Globus pallidus (tissue), 1 donor: ENCODE results near the gene ADARB1.

ENCODE experiments used
- DNase-seq: peaks from one replicate; pipeline ENCODE4 v3.0.0-alpha.2; 2015; ENCODE audit warnings: low spot score

The ADARB1 gene

DNA sequence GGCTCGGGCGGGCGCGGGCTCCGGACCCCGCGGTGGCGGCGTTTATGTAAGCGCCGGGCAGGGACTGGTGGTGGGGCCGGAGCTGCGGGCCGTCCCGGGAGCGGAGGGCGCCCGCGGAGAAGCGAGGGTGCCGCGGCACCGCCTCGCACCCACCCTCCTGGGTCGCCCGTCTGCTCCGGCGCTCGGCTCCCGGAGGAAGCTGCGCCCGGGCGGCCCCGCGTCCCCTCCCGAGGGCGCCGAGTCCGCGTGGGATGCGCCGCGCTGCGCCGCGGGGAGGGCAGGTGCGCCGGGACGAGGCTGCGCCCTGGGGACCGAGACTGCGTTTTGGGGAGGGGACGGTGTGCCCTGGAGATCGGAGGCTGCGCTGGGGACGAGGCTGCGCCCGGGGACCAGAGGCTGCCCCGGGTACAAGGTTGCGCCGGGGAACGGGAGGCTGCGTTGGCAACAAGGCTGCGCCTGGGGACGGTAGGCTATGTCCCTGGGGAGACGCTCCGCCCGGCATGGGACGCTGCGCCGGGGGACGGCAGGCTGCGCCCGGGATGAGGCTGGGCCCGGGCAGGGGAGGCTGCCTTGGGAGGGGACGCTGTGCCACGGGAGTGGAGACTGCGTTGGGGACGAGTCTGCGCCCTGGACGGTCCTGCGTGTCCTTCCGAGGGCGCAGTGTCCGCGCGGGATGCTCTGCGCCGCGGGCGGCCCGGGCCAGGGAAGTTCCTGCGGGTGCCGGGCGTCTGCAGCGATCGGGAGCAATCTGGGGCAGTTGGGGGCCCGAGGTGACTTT lies 627 bp downstream of the ADARB1 start:
- no peak for DNase-seq

DNA sequence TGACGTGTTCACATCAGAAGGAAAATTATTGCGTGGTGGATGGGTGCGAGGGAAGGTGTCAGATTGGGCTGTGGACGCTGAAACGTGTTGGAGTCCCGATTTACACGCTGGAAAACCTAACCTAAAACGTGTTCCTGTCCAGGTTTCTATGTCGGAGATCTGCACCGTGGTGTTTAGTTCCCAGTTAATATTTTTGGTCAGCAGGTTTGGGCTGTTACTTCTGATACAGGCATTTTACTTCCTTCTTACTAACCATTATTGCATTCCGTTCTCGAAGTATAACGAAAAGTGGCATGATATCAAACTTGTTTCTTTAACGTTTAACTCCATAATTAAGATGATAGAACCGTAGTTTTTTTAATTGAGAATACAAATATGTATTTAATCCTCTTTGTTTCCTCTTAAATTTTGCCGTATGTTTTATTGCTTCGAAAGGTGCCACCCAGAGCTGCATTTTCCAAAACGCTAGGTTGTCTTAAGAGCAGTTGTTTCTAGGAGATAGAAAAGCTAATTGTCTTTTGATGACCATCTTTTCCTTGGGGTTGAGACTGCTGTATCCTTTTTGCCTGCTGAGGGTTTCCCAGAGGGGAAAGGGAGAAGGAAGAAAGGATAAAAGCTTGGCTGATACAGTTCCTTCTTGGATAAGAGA lies 1.3 kb downstream of the ADARB1 start:
- no peak for DNase-seq

DNA sequence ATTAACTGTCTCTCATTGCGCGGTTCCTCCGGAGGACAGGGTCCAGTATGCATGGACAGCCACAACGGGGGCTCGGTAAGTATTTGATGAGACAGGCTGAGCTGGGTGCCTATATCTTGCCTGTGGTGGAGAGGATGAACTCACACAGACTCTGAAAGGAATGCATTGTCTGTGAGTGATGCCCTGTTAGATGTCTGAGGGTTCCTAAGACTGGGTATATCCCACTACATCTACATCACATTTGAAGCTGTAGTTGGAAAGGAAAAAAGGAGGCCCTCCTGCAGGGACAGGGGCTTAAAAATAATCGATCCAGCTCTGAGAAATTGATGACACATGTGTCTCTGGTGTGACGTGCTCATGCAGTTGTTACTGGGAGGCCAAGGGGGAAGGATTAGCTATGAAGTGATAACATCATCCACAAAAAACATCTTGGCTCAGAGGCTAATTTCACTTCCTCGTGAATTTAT lies 1.9 kb downstream of the ADARB1 start:
- no peak for DNase-seq

DNA sequence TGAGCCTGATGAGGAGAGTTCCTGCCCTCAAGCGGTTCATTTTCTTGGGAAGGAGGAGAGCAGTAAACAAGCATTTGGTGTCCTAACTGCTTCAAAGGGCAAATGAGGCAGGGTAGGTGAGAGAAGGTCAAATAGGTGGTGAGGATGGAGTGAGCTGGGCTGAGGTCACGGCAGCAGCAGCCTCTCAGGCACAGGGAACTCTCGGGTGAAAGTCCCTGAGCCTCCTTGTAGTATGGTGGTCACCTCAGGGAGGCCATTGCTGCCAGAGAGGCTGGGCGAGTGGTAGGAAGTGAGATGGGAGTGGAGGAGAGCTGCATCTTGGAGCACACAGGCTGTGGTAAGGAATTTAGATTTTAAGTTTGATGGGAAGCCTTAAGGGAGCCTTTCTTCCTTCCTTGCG lies 4.0 kb downstream of the ADARB1 start:
- no peak for DNase-seq

DNA sequence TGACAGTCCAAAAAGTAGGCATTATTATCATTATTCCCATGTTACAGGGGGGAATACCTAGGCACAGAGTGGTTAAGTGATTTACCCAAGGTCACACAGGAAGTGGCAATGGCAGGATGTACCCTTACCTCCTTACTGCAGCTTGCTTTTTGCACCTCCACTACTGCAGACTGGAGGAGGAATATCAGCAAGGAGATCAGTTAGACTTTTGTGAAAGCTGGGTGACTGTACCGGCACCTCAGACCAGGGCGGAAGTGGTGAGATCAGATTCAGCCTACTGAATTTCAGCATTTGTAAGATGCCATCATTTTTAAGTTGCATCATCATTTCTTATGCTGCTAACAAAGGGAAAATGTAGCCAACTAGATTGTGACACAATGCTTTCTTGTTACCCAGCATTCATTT lies 4.5 kb downstream of the ADARB1 start:
- no peak for DNase-seq

DNA sequence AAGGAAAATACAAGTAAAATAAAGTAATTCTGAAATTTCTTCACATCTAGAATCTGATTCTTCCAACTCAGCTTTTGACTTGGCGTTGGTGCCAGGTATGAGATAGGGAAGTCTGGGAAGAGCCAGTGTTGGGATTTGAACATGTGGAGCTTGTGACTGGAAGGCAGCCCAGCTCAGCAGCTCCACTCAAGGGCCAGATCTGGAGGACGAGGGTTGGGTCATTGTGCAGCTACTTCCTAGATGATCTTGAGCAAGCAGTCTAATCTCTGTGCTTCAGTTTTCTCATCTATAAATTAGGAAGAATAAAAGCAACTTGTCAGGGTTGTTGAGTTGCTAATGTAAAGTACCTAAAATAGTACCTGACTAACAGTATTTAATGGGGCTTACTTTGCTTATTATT lies 5.0 kb downstream of the ADARB1 start:
- no peak for DNase-seq

DNA sequence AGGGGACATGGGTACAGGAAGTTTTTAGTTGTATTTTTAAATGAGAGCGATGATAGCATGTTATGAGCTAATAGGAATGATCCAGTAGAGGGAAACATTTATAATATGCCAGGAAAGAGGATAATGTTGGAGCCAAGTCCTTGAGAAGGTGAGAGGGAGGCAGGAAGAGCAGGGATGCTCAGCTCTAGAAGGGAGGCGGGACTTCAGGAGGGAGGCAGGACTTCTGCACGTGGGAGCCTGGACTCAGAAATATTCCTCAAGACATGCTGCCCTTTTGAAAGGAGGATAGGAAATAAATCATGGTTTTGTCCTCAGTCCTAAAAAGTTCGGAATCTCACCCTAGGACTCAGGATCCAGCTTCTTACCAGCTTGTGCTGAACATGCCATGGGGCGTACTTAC lies 5.9 kb downstream of the ADARB1 start:
- no peak for DNase-seq

DNA sequence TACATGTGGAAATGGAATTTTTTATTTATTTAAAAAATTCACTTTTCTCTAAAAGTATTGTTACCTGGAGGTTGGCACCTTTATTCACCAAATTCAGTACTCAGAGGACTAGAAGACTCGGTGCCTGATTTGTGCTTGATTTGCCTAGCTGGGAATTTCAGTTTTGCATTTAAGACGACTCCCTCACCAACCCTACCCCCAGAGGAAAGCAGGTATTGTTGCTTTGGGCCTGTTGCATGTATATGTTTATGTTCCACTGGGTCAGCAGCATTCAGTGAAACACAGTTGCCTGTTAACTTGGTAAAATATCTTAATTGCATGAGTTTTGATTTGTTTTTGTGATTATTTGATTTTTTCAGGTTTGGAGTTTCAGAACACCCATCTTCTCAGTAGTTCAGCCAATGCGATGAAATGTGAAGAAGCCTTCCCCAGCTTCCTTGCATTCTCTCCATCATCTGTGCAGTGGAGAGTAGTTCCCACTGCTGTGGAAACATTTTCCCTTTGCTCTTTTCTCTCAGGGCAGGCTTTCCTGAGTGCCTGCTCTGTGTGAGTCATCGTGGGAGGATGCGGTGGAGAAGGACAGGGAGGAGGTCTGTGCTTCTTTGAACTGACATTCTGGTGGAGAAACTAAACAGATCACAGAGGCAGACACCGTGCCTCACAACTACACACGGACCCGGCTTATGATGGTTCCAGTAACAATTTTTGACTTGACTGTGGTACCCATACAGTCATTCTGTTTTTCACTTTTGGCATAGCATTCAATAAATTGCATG lies 6.4 kb downstream of the ADARB1 start:
- DNase-seq: no peak

DNA sequence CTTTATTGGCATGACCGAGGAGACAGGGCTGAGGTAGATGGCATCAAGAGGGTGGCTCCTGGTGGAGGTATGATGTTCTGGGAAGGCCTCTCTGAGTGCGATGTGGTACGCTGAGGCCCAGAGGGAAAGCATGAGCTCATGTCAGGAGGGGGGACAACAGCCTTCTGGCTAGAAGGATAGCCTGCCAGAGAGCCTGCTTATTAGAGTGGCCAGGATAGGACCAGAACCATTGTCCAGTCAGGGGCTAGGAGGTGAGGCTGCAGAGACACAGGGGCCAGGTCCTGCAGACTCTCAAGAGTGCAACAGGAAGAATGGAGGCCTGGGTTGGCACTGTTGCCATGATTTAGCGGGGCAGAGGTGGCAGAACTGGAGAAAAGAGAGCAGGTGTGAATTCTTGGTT lies 7.3 kb downstream of the ADARB1 start:
- no peak for DNase-seq

DNA sequence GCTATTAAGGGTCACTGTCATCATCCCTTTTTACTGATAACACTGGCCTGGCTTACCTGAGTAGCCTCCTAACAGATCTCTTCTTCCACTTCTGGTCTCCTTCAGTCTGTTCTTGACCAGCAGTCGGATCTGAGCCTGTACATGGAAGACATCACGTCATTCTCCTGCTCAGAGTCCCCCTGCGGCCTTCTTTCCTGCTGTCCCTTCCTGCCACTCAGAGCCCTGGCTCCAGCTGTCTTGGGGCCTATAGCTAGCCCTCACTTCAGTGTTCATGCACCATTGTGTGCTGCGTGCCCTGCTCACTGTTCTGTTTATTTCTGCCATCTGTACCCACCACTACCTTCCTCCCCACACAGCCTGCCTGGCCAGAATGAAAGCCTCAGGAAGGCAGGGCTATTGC lies 8.4 kb downstream of the ADARB1 start:
- no peak for DNase-seq

DNA sequence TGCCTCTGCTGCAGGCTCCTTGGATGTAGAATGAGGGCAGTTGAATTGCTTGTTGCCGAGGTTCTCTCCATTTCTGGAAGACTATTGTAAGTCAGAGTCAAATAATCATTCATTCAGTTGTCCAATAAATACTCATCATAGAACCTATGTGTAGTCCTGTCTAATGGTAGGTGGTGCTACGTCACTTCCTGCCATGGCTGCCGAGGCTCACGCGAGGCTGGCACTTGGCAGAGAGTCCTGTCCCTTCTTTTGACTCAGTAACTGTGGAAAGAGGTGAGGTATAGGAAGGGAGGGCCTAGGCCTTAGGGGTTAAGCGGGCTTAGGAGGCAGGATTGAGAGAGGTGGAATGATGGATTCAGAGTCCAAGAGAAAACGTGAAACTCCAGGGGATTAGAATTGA lies 9.7 kb downstream of the ADARB1 start:
- DNase-seq: no peak

DNA sequence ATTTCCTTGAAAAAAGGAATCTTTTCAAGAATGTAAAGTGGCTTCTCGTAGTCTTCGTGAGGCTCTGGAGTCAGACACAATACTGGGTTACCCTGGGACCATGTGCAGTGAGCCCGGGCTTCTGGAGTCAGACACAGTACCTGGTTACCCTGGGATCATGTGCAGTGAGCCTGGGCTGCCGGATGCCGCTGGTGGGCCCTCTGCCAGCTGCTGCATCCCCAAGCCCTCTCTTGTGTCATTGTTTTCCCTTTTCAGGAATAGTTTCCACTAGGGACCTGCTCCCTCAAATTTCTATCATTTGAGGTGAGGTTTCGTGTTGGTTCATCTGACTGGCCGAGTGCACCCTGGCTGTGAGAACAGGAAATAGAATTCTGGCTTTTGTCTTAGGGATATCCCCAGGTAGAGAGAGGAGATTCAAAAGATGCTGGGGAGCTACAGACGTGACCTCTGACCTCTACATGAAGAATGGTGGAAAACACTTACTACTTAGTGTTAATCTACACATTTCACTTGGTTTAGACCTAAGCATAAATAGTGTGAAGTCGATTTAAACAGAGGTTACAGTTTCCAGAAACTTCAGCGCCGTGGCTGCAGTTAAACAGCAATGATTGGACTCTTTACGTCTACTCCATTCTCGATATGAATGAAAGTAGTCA lies 10.6 kb downstream of the ADARB1 start:
- DNase-seq: no peak

DNA sequence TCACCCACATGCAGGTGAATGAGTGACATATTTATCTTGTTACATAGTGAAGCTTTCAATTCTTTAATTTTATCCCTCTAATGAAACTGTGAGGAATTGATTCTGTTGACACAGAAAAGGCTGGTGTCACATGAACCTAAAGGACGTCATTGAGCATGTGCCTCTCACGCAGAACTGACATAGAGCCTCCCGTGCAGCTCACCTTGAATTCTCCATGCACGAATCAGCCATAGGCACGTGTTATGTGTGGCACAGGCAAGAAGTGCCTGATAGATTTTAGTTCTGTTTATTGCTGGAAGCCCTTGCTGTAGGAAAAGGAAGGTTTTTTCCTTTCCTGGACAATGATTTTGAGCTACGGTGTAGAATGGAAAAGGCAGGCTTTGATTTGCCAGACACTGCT lies 11.3 kb downstream of the ADARB1 start:
- no peak for DNase-seq

DNA sequence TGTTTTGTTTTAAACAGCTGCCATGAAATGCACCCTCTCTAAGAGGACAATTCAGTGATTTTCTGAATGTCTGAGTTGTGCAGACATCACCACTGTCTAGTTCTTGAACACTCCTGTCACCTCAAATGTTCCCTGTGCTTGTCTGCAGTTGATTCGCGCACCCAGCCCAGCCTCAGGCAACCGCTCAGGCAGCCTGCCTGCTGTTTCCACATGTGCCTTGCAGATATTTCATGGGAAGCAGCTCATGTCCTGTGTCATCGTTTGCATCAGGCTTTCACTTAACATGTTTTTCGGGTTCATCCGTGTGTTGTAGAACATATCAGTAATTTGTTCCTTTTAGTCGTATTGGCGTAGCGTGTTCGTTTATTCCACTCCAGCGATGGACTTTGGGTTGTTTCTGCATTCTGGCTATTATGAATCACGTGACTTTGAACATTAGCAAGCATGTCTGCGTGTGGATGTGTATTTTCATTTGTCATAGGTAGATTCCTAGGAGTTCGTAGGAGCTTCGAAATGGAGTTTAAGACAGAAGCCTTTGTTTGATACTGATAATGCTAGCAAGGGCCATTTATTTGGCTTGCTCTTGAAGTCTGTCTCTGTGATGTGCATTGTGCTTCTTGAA lies 12.1 kb downstream of the ADARB1 start:
- no peak for DNase-seq

DNA sequence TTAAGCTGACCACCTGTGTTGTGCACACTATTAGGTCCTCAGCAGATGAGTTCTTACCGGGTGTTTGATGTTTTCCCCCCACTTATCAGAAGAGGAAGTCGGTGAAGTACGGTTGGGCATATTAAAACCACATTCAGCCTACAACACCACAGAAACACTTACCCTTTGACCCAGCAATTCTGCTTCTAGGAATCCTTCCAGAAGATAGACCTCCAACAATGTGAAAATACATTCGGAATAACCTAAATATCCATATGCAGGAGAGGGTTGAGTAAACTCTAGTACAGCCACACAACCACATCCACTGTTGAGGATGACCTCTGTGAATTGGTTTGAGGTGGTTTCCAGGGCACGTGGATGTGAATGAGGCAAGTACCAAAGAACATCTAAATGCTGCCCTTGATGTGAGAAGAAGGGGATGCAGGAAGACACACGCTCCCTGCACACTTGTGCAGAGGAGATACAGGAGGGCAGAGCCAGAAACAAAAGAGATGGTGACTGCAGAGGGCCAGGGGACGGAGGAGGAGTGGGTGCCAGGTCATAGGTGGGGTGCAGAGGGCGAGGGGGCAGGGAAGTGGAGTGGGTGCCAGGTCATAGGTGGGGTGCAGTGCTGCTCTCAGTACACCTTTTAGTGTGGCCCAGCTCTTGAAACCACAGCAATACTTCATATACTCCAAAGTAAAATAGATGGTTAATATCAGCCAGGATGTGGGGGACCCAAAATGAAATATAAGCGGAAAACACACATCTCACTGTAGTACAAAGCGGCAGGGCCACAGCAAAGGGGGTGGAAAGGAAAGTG lies 12.8 kb downstream of the ADARB1 start:
- no peak for DNase-seq

DNA sequence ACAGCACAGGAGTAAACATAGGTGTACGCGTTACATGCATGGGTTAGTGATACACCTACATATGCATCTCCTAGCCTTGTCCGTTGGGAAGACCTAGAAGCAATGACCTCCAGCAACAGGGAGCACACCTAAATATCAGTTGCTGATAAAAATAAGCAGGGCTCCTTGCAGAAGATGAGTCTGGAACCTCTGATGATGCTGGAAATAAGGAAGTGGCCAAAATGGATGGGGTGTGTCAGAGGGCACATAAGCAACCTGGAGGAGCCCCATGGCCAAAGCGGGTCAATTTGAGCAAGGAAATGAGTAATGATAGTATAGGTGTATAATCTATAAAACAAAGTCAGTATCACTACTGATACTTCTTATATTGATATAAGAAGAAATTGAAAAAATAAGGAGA lies 13.7 kb downstream of the ADARB1 start:
- no peak for DNase-seq

DNA sequence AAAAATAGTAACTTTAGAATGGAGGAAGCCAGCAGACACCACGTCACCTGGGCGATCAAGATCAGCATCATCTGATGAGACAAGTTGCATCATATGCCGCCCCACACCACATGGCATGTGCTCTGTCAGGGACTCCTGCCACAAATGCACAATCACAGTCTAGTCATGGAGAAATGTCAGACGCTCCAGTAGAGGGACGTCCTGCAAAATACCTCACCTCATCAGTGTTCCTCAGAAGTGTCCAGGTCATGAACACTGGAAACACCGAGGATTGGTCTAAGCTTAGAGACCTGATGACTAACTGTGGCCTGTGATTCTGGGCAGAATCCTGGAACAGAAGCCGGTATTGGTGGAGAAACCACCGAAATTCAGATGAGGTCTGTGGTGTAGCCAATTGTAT lies 14.3 kb downstream of the ADARB1 start:
- DNase-seq: no peak

DNA sequence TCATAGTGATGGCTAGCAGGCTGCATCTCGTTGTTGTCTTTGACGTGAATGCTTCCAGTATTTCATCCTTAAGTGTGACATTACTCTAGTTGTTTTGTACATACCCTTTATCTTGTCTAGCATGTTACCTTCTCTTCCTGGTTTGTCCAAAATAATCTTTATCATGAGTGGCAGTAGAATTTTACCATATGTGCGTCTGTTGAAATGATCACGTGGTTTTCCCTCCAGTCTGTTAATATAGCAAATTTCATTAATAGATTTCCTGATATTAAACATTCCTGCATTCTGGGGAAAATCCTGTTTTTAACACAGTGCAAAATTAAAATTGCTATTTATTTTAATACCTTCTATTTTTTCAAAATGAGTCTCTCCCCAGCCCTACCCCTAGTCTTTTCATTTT lies 15.6 kb downstream of the ADARB1 start:
- no peak for DNase-seq

DNA sequence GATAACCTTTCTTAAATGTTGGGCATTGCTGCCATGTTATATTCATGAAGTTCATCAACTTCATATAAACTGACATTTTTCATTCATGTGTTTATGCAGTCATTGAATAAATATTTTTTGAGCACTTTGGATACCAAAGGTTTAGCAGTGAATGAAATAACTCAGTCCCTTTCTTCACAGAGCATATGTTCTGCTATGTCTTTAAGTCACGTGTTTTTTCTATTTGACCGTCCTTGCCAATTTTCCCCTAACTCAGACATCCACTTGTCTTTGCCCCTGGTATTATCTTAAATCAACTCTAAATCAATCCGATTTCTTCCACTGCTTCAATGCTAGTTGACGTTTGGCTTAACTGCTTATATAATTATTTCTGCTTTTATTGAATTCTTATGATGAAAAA lies 16.6 kb downstream of the ADARB1 start:
- DNase-seq: no peak

DNA sequence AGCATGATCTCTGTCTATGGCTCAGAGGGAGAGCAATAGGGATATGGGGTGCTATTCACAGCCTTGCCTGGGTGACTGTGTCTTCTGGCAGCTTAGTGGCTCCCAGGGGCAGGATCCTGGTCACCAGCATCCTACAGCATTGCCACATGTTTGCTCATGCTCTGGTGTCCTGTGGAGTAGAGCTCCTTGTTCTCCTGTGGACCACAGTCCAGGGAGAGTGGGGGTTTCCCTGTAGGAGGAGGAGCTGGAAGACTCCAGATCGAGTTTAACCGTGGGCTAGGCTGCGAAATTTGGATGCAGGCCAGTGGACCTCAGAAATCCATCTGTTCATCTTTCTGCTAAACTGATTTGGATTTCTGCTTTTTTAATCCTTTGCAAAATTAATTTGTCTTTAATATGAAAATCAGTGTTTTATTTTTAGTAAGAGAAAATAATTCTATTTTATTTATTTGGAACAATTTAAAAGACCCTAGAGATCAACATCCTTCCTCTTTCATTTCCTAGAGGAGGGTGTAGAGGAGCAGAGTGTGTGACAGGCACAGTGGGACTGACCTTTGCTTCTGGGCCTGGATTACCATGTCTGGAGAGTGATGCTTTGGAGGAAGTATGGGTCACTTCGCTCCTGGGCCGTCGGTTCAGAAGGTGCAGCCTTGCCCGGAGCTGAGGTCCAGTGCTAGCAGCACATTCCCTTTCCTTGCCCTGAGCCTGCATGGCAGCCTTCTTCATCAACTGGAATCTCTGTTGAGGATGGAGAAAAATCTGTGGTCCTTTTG lies 17.4 kb downstream of the ADARB1 start:
- no peak for DNase-seq
